ENCODE measurements around the gene ZFHX3.

- TF ChIP-seq CTCF (IDR thresholded peaks at IDR 0.05; ENCODE audit: extremely low read depth in 1 of 2, insufficient read depth in 1 of 2, low read depth in 1 of 2, low read length in 2 of 2) = no peak
- TF ChIP-seq POLR2A (IDR thresholded peaks at IDR 0.05; ENCODE audit: low read depth, low read length) = no peak
- TF ChIP-seq FOS (IDR thresholded peaks at IDR 0.05; ENCODE audit: borderline replicate concordance, insufficient read depth, low read length) = no peak
- no peak for TF ChIP-seq EZH2 (IDR thresholded peaks at IDR 0.05; ENCODE audit: borderline replicate concordance, low read depth, low read length, severe bottlenecking)
Measured at GRCh38 chr16:73054498-73054812, 6.5 kb upstream of the ZFHX3 start.

Data from endothelial cell of umbilical vein (primary cell).